Keratinocyte (primary cell): Measurements from ENCODE around the gene TMEM17.

ENCODE experiments used
- CTCF ChIP-seq, 3 experiments: IDR thresholded peaks in 1 of 3; conservative IDR thresholded peaks in 1 of 3; optimal IDR thresholded peaks in 1 of 3; 2 replicates in 2 of 3; 3 replicates in 1 of 3; pipeline versions ENCODE3 to v1.5.1; 2011; ENCODE audit warnings: low read length in 3 of 3, mild to moderate bottlenecking in 3 of 3, moderate library complexity in 2 of 3, control low read depth in 1 of 3, inconsistent platforms in 1 of 3; ENCODE audit not compliant: insufficient read depth in 2 of 3; ENCODE audit errors: extremely low read depth in 1 of 3
- EZH2 ChIP-seq: IDR thresholded peaks from one replicate; pipeline ENCODE4 v1.6.1; 2012; ENCODE audit warnings: inconsistent platforms, mild to moderate bottlenecking, low read length, moderate library complexity

GRCh38 chr2:62539606-62540407 is 33.8 kb upstream of the TMEM17 start:
- TF ChIP-seq CTCF (optimal IDR thresholded peaks at IDR 0.05 in 1 of 3, IDR thresholded peaks at IDR 0.05 in 1 of 3, conservative IDR thresholded peaks at IDR 0.05 in 1 of 3; ENCODE audit: extremely low read depth in 1 of 3, insufficient read depth in 2 of 3, low read length in 3 of 3) (no peak), EZH2 (no peak)
